Activated naive CD8-positive, alpha-beta T cell treated with anti-CD3 and anti-CD28 coated beads, Interleukin-2, amount 50 U/mL, for 24 hours (primary cell): ENCODE results near the gene ZNF506.
"Not testable (repeated sequence)": the region's sequence is repeated elsewhere in the genome, so short reads cannot be mapped to it uniquely, and the experiment has no call there.

Experiments used
- ATAC-seq: fragments of 150-1000 bp; cut with Tn5 transposase; one replicate; pipeline ENCODE4 v1.10.0; 2021
- DNase-seq: peaks from one replicate; pipeline ENCODE4 v3.0.0; 2021
- H3K27ac Mint-ChIP-seq: one replicate; pipeline ENCODE4 v1.8.0; 2021; ENCODE audit warnings: mild to moderate bottlenecking, mixed read lengths
- H3K27me3 Mint-ChIP-seq: one replicate; pipeline ENCODE4 v1.8.0; 2021; ENCODE audit warnings: mixed read lengths
- H3K36me3 Mint-ChIP-seq: one replicate; pipeline ENCODE4 v1.8.0; 2021; ENCODE audit warnings: low read depth, mixed read lengths
- H3K4me1 Mint-ChIP-seq: one replicate; pipeline ENCODE4 v1.8.0; 2021; ENCODE audit warnings: mixed read lengths
- H3K4me3 Mint-ChIP-seq: one replicate; pipeline ENCODE4 v1.8.0; 2021; ENCODE audit warnings: mild to moderate bottlenecking, moderate library complexity, mixed read lengths
- H3K9me3 Mint-ChIP-seq: one replicate; pipeline ENCODE4 v1.8.0; 2021; ENCODE audit warnings: mixed read lengths

Gene ZNF506

DNA sequence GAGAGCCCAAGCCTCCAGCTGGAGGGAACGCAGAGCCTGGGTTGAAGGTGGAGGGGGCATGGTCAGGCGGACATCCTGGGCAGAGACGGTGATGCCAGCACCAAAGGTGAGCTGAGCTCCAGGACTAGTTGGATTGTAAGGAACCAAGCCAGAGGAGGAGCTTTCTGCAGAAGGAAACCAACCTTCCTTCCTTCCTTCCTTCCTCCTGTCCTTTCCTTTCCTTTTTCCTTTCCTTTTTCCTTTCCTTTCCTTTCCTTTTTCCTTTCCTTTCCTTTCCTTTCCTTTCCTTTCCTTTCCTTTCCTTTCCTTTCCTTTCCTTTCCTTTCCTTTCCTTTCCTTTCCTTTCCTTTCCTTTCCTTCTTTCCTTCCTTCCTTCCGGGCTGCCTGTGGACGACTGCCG is 77.6 kb downstream of the ZNF506 start:
- H3K4me1 Mint-ChIP-seq, H3K27me3 Mint-ChIP-seq, DNase-seq, ATAC-seq, H3K27ac Mint-ChIP-seq, H3K4me3 Mint-ChIP-seq, H3K9me3 Mint-ChIP-seq, H3K36me3 Mint-ChIP-seq: not testable (repeated sequence)

DNA sequence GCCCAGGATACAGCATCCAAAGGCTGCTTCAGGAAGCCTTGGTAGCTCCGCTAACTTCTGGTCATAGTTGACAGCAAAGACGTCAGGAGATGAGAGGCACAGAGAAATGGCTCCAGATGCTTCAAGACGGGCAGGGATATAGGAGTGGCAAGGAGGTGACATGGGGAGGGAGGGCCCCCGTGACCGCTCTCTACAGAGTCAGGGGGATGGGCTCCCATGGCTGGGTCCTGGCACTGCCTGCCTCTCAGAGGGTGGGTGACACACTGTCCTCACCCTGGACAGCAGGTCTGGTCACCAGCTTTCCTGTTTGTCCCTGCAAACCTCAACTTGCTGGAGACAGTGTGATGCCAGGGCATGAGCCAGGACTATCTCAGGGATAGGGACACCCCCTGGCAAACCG is 78.4 kb downstream of the ZNF506 start:
- Mint-ChIP-seq H3K27ac (no peak overlapping the region), H3K4me1 (no peaks in the 10 kb centered on the region)

DNA sequence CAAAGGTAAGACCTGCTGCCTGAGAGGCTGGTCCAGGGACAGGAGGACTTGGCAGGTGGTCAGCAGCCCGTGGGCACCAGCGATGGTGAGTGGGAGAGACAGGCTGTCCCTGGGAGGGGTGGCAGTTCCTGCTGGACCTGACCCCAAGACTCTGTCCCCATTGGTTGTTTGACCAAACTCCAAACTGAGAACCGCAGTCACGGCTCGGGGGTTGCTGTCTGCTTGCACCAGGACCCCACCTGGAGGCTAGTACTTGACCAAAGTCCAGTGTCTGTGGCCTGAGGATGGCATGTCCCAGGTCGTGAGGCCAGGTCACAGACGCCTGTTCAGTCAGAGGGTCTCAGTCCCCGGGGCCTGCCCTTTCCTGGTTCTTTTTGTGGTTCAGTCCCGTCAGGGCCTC is 78.8 kb downstream of the ZNF506 start:
- ATAC-seq (no peak), DNase-seq (no peak)
- Mint-ChIP-seq H3K27me3 (no peaks in the 10 kb centered on the region), H3K27ac (no peak overlapping the region), H3K9me3 (no peaks in the 10 kb centered on the region), H3K4me1 (no peaks in the 10 kb centered on the region), H3K4me3 (no peak overlapping the region), H3K36me3 (no peaks in the 10 kb centered on the region)

More for the DNA sequence above, 78.4 kb downstream of the ZNF506 start:
- H3K27me3 Mint-ChIP-seq: no peaks in the 10 kb centered on the region
- ATAC-seq: no peak
- DNase-seq: no peak
- no peak overlapping the region for H3K4me3 Mint-ChIP-seq
- H3K9me3 Mint-ChIP-seq: no peaks in the 10 kb centered on the region
- no peaks in the 10 kb centered on the region for H3K36me3 Mint-ChIP-seq
